Parathyroid adenoma (tissue), 2 donors: ENCODE measurements around the gene AGBL5.

Experiments used
- H2AFZ ChIP-seq: fragments of 300-600 bp; sonication (generic); one replicate; pipeline ENCODE4 v1.7.0; 2017; ENCODE audit warnings: antibody characterized with exemption, mild to moderate bottlenecking
- H3K27ac ChIP-seq: fragments of 300-600 bp; sonication (generic); one replicate; pipeline ENCODE4 v1.7.0; 2017
- H3K27me3 ChIP-seq: fragments of 300-600 bp; sonication (generic); one replicate; pipeline ENCODE4 v1.7.0; 2017; ENCODE audit warnings: low read length; ENCODE audit not compliant: control insufficient read depth, insufficient read depth
- H3K36me3 ChIP-seq: fragments of 300-600 bp; sonication (generic); one replicate; pipeline ENCODE4 v1.7.0; 2017; ENCODE audit warnings: low read length; ENCODE audit not compliant: control insufficient read depth, insufficient read depth
- H3K4me1 ChIP-seq: fragments of 300-600 bp; sonication (generic); one replicate; pipeline ENCODE4 v1.7.0; 2017; ENCODE audit warnings: control low read depth
- H3K4me2 ChIP-seq: fragments of 300-600 bp; sonication (generic); one replicate; pipeline ENCODE4 v1.7.0; 2017; ENCODE audit warnings: low read length
- H3K4me3 ChIP-seq: fragments of 300-600 bp; sonication (generic); one replicate; pipeline ENCODE4 v1.7.0; 2017; ENCODE audit warnings: low read depth, low read length
- H3K79me2 ChIP-seq: fragments of 300-600 bp; sonication (generic); one replicate; pipeline ENCODE4 v1.7.0; 2017; ENCODE audit warnings: control low read depth
- H3K9ac ChIP-seq: fragments of 300-600 bp; sonication (generic); one replicate; pipeline ENCODE4 v1.7.0; 2017; ENCODE audit warnings: mild to moderate bottlenecking
- H3K9me3 ChIP-seq: fragments of 300-600 bp; sonication (generic); one replicate; pipeline ENCODE4 v1.7.0; 2017; ENCODE audit warnings: low read length; ENCODE audit not compliant: control insufficient read depth
- TF ChIP-seq, protein P1 (sequence below): fragments of 300-600 bp; sonication (generic); IDR thresholded peaks from one replicate; pipeline ENCODE4 v1.7.0; 2017; ENCODE audit warnings: antibody characterized with exemption, mild to moderate bottlenecking
- donor health status: primary hyperparathyroidism.

The AGBL5 gene

GRCh38 chr2:27053776-27054175 is 2.3 kb downstream of the AGBL5 start:
- H2AFZ ChIP-seq, result no peak overlapping the region
- no peaks in the 10 kb centered on the region for H3K27me3 ChIP-seq
- no peak overlapping the region for H3K9ac ChIP-seq
- no peak overlapping the region for H3K4me3 ChIP-seq
- no peak overlapping the region for H3K4me2 ChIP-seq
- no peaks in the 10 kb centered on the region for H3K9me3 ChIP-seq
- H3K79me2 ChIP-seq, result no peaks in the 10 kb centered on the region
- no peak overlapping the region for H3K27ac ChIP-seq
- no peaks in the 10 kb centered on the region for H3K36me3 ChIP-seq
- TF ChIP-seq, protein P1, sequence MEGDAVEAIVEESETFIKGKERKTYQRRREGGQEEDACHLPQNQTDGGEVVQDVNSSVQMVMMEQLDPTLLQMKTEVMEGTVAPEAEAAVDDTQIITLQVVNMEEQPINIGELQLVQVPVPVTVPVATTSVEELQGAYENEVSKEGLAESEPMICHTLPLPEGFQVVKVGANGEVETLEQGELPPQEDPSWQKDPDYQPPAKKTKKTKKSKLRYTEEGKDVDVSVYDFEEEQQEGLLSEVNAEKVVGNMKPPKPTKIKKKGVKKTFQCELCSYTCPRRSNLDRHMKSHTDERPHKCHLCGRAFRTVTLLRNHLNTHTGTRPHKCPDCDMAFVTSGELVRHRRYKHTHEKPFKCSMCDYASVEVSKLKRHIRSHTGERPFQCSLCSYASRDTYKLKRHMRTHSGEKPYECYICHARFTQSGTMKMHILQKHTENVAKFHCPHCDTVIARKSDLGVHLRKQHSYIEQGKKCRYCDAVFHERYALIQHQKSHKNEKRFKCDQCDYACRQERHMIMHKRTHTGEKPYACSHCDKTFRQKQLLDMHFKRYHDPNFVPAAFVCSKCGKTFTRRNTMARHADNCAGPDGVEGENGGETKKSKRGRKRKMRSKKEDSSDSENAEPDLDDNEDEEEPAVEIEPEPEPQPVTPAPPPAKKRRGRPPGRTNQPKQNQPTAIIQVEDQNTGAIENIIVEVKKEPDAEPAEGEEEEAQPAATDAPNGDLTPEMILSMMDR, result no peak
- peaks cover 2% of the 10 kb centered on the region for H3K4me1 ChIP-seq

GRCh38 chr2:27054721-27055120 is 3.3 kb downstream of the AGBL5 start:
- Histone ChIP-seq H3K9me3 (no peaks in the 10 kb centered on the region), H3K4me2 (no peak overlapping the region), H3K27ac (no peak overlapping the region), H2AFZ (no peak overlapping the region), H3K27me3 (no peaks in the 10 kb centered on the region), H3K79me2 (no peaks in the 10 kb centered on the region), H3K4me1 (peaks cover 2% of the 10 kb centered on the region), H3K36me3 (no peaks in the 10 kb centered on the region), H3K9ac (no peak overlapping the region), H3K4me3 (no peak overlapping the region)
- TF ChIP-seq, protein P1, result no peak

DNA sequence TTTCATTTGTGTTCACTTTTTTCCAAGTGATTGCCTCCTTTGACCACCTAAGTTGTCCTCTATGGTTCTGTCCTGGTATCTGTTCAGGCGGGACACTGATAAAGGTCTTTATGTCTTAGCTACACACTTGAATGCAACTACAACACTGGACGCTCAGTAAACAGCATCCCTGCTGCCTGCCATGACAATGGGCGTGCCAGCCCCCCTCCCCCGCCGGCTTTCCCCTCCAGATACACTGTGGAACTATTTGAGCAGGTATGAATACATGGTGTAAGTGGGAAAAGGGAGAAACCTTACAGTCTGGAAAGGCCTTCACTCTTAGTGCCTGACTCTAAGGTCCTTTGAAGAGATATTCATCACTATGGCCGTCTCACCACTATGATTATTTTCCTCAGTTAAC is 5.7 kb downstream of the AGBL5 start:
- no peak overlapping the region for H2AFZ ChIP-seq
- no peaks in the 10 kb centered on the region for H3K9me3 ChIP-seq
- peaks cover 3% of the 10 kb centered on the region for H3K79me2 ChIP-seq
- no peak overlapping the region for H3K9ac ChIP-seq
- no peak overlapping the region for H3K4me3 ChIP-seq
- H3K27me3 ChIP-seq, result no peaks in the 10 kb centered on the region
- H3K4me1 ChIP-seq, result peaks cover 2% of the 10 kb centered on the region
- H3K27ac ChIP-seq, result no peak overlapping the region
- no peaks in the 10 kb centered on the region for H3K36me3 ChIP-seq
- TF ChIP-seq, protein P1, result no peak
- no peak overlapping the region for H3K4me2 ChIP-seq

DNA sequence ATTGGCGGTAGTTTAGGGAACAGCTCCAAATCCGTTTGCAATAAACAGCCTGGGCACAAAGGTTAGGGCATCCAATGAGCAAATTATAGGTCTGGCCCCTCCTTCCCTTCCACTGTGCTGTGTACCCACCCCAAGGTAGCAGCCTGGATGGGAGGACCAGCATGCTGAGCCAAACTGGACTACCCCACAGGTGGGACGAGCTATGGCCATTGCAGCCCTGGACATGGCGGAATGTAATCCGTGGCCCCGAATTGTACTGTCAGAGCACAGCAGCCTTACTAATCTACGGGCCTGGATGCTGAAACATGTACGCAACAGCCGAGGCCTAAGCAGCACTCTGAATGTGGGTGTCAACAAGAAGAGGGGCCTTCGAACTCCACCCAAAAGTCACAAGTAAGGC is 6.7 kb downstream of the AGBL5 start:
- H3K27ac ChIP-seq, result no peak overlapping the region
- TF ChIP-seq, protein P1, result no peak
- H3K9ac ChIP-seq, result no peak overlapping the region
- H3K4me2 ChIP-seq, result no peak overlapping the region
- H3K79me2 ChIP-seq, result peaks cover 3% of the 10 kb centered on the region
- H3K4me3 ChIP-seq, result no peak overlapping the region
- no peaks in the 10 kb centered on the region for H3K27me3 ChIP-seq
- no peaks in the 10 kb centered on the region for H3K4me1 ChIP-seq
- H2AFZ ChIP-seq, result no peak overlapping the region
- no peaks in the 10 kb centered on the region for H3K36me3 ChIP-seq
- H3K9me3 ChIP-seq, result no peaks in the 10 kb centered on the region

GRCh38 chr2:27059141-27059820 is 7.8 kb downstream of the AGBL5 start:
- no peaks in the 10 kb centered on the region for H3K27me3 ChIP-seq
- no peak overlapping the region for H3K9ac ChIP-seq
- no peak overlapping the region for H2AFZ ChIP-seq
- H3K27ac ChIP-seq, result no peak overlapping the region
- no peak overlapping the region for H3K4me2 ChIP-seq
- no peaks in the 10 kb centered on the region for H3K9me3 ChIP-seq
- no peaks in the 10 kb centered on the region for H3K4me1 ChIP-seq
- no peaks in the 10 kb centered on the region for H3K36me3 ChIP-seq
- TF ChIP-seq, protein P1, result no peak
- H3K79me2 ChIP-seq, result peaks cover 3% of the 10 kb centered on the region
- H3K4me3 ChIP-seq, result no peak overlapping the region
